Body of pancreas (tissue), 4 donors: ENCODE results near the gene DDR1. TPM values are rescaled to one million over a fixed set of nuclear protein-coding genes. Genes with fewer than 3 reads are reported as not detected.

Experiments used
- ATAC-seq: fragments of 150-250 bp; one replicate; pipeline ENCODE4 v1.9.1; 2016
- DNase-seq, 4 donors: peaks; one replicate each; pipeline ENCODE4 v3.0.0-alpha.2; 2019
- H3K27ac ChIP-seq, 4 donors: fragments of 200-600 bp; sonication (generic); 1 replicate in 3 of 4; 2 replicates in 1 of 4; pipeline versions ENCODE4 v1.5.1 to v1.6.1; 2016 to 2019; ENCODE audit warnings: mild to moderate bottlenecking in 1 of 4, mixed read lengths in 1 of 4, moderate library complexity in 1 of 4
- H3K27me3 ChIP-seq, 2 donors: fragments of 200-600 bp; sonication (generic); one replicate each; pipeline ENCODE4 v1.6.0; 2016; ENCODE audit warnings: mild to moderate bottlenecking in 1 of 2
- H3K36me3 ChIP-seq, 2 donors: fragments of 200-600 bp; sonication (generic); replicated peaks in 1 of 2; 2 replicates each; pipeline ENCODE4 v1.5.1; 2016; ENCODE audit warnings: low read depth in 2 of 2; ENCODE audit not compliant: insufficient read depth in 1 of 2
- H3K4me1 ChIP-seq: fragments of 200-600 bp; sonication (generic); one replicate; pipeline ENCODE4 v1.6.0; 2016
- H3K4me3 ChIP-seq, 2 donors: fragments of 200-600 bp; sonication (generic); 1 replicate in 1 of 2; 2 replicates in 1 of 2; pipeline ENCODE4 v1.5.1; 2016 to 2019
- H3K9me3 ChIP-seq, 3 donors: fragments of 200-600 bp; sonication (generic); 1 replicate in 2 of 3; 2 replicates in 1 of 3; pipeline ENCODE4 v1.5.1; 2016
- CTCF ChIP-seq, 7 experiments: fragments of 450-650 bp in 4 of 7; fragments of 200-600 bp in 3 of 7; sonication (generic) in 3 of 7; IDR thresholded peaks; one replicate each; pipeline ENCODE4 v1.5.1; 2016 to 2019; ENCODE audit warnings: antibody characterized with exemption in 7 of 7
- POLR2A ChIP-seq, 3 donors: fragments of 450-650 bp; IDR thresholded peaks; one replicate each; pipeline ENCODE4 v1.6.1; 2016; ENCODE audit warnings: antibody characterized with exemption in 3 of 3, mild to moderate bottlenecking in 2 of 3
- WGBS, 2 donors: methylation state at CpG; one replicate each; pipeline ENCODE4 v1.1.5; 2017; 5-methylcytosine and 5-hydroxymethylcytosine counted together
- intact Hi-C: fragments of 100-400 bp; cut with DNase I; formaldehyde crosslinking; loops from one replicate; pipeline ENCODE4 v1.15.1; 2023
- total RNA-seq, 2 donors: library from RNA; depleted of rRNA; stranded (reverse); fragments of >200 nt; gene quantifications; one replicate each; pipeline ENCODE4 v1.1.0, GENCODE V29; 2016

The DDR1 gene
- total RNA-seq, 2 donors from 2014 or later: 90.3 to 97.3 TPM

- Histone ChIP-seq H3K27me3 (no peaks in the 10 kb centered on the region), H3K4me3 (no peak overlapping the region), H3K9me3 (no peaks in the 10 kb centered on the region), H3K36me3 (no peaks in the 10 kb centered on the region), H3K4me1 (peaks cover 32% of the 10 kb centered on the region), H3K27ac (no peak overlapping the region)
- WGBS, 2 donors: 77 to 85% methylated on average over 9 of the region's 9 CpGs
- intact Hi-C loops: no loop called here
- no peak for TF ChIP-seq POLR2A (IDR thresholded peaks at IDR 0.05)
- TF ChIP-seq CTCF (IDR thresholded peaks at IDR 0.05): no peak
- no peak for ATAC-seq
- no peak for DNase-seq
Observed at GRCh38 chr6:30840084-30840934, 44.0 kb upstream of the DDR1 start.

- intact Hi-C loops: no loop called here
- TF ChIP-seq POLR2A (IDR thresholded peaks at IDR 0.05) (no peak), CTCF (IDR thresholded peaks at IDR 0.05) (no peak)
- Histone ChIP-seq H3K4me3 (no peak overlapping the region), H3K36me3 (no peaks in the 10 kb centered on the region), H3K27me3 (no peaks in the 10 kb centered on the region), H3K27ac (no peak overlapping the region), H3K9me3 (no peaks in the 10 kb centered on the region), H3K4me1 (peaks cover 32% of the 10 kb centered on the region)
- WGBS, 2 donors: 77 to 84% methylated on average over 4 of the region's 4 CpGs
- ATAC-seq: no peak
- no peak for DNase-seq
Observed at GRCh38 chr6:30840935-30841643, 43.2 kb upstream of the DDR1 start.

- ATAC-seq: peak; percentile 81
- intact Hi-C loops: no loop called here
- Histone ChIP-seq H3K27me3 (no peaks in the 10 kb centered on the region), H3K36me3 (no peaks in the 10 kb centered on the region), H3K9me3 (no peaks in the 10 kb centered on the region), H3K4me1 (peaks cover 32% of the 10 kb centered on the region), H3K27ac (peak overlapping the region in 3 of 4 donors; percentile 7 to 15 (median 7)), H3K4me3 (no peak overlapping the region)
- WGBS, 2 donors: 45 to 48% methylated on average over 6 of the region's 6 CpGs
- TF ChIP-seq POLR2A (IDR thresholded peaks at IDR 0.05) (no peak), CTCF (IDR thresholded peaks at IDR 0.05) (no peak)
- peak in 3 of 4 donors; percentile 21 to 41 (median 24) for DNase-seq
Observed at GRCh38 chr6:30841644-30842504, 42.4 kb upstream of the DDR1 start.

- Histone ChIP-seq H3K4me1 (peaks cover 32% of the 10 kb centered on the region), H3K27ac (peak overlapping the region in 1 of 4 donors; percentile 32), H3K27me3 (no peaks in the 10 kb centered on the region), H3K4me3 (no peak overlapping the region), H3K36me3 (no peaks in the 10 kb centered on the region), H3K9me3 (no peaks in the 10 kb centered on the region)
- no peak for ATAC-seq
- 81 to 85% methylated on average over 12 of the region's 12 CpGs for WGBS, 2 donors
- DNase-seq: no peak
- TF ChIP-seq POLR2A (IDR thresholded peaks at IDR 0.05) (no peak), CTCF (IDR thresholded peaks at IDR 0.05) (no peak)
- intact Hi-C loops: no loop called here
Observed at GRCh38 chr6:30842754-30843610, 41.3 kb upstream of the DDR1 start.
